OCI-LY1 (cell line): ENCODE measurements around the gene ALDH6A1.

ENCODE experiments used
- H2AFZ ChIP-seq: fragments of 200-600 bp; sonication (generic), shearing (Covaris generic); 2 replicates; pipeline ENCODE4 v1.6.0; 2014; ENCODE audit warnings: antibody characterized with exemption, mild to moderate bottlenecking, low read length
- H3F3A ChIP-seq: fragments of 200-600 bp; sonication (generic), shearing (Covaris generic); 2 replicates; pipeline ENCODE4 v1.6.0; 2014; ENCODE audit warnings: mild to moderate bottlenecking, antibody characterized with exemption, low read length, moderate library complexity; ENCODE audit not compliant: insufficient read depth
- H3K27ac ChIP-seq: fragments of 200-600 bp; sonication (generic); 2 replicates; pipeline ENCODE4 v1.5.1; 2014; ENCODE audit warnings: low read length, mixed run types, mild to moderate bottlenecking, low read depth; ENCODE audit not compliant: poor library complexity, severe bottlenecking
- H3K27me3 ChIP-seq: fragments of 200-600 bp; sonication (generic); 2 replicates; pipeline ENCODE4 v1.6.0; 2014; ENCODE audit warnings: antibody characterized with exemption, mild to moderate bottlenecking, low read length, moderate library complexity; ENCODE audit not compliant: insufficient read depth
- H3K36me3 ChIP-seq: fragments of 200-600 bp; sonication (generic); 2 replicates; pipeline ENCODE4 v1.6.1; 2014; ENCODE audit warnings: mild to moderate bottlenecking, antibody characterized with exemption, low read length, moderate library complexity, mixed read lengths; ENCODE audit not compliant: insufficient read depth
- H3K4me1 ChIP-seq: fragments of 200-600 bp; sonication (generic); 2 replicates; pipeline ENCODE4 v1.5.1; 2014; ENCODE audit warnings: mild to moderate bottlenecking, low read length, moderate library complexity; ENCODE audit not compliant: insufficient read depth, severe bottlenecking
- H3K4me2 ChIP-seq: fragments of 200-600 bp; sonication (generic), shearing (Covaris generic); 2 replicates; pipeline ENCODE4 v1.6.1; 2014; ENCODE audit warnings: low read length
- H3K4me3 ChIP-seq: fragments of 200-600 bp; sonication (generic); 2 replicates; pipeline ENCODE4 v1.5.1; 2014; ENCODE audit warnings: low read length, low read depth, mild to moderate bottlenecking, mixed read lengths; ENCODE audit not compliant: poor library complexity, severe bottlenecking
- H3K79me2 ChIP-seq: fragments of 200-600 bp; shearing (Covaris generic); 2 replicates; pipeline ENCODE4 v1.6.1; 2016; ENCODE audit warnings: mixed run types, low read length, mixed read lengths; ENCODE audit not compliant: insufficient read depth
- H3K9ac ChIP-seq: fragments of 200-600 bp; sonication (generic), shearing (Covaris generic); 2 replicates; pipeline ENCODE4 v1.6.1; 2014; ENCODE audit warnings: mild to moderate bottlenecking, low read length, mixed read lengths
- H3K9me2 ChIP-seq: fragments of 200-600 bp; sonication (generic), shearing (Covaris generic); 2 replicates; pipeline ENCODE4 v1.6.1; 2014; ENCODE audit warnings: low read depth, mild to moderate bottlenecking, low read length, mixed read lengths
- H3K9me3 ChIP-seq: fragments of 200-600 bp; shearing (Covaris generic); 2 replicates; pipeline ENCODE4 v1.6.1; 2014; ENCODE audit warnings: low read length, mixed read lengths
- H4K20me1 ChIP-seq: fragments of 200-600 bp; sonication (generic), shearing (Covaris generic); 2 replicates; pipeline ENCODE4 v1.6.0; 2016; ENCODE audit warnings: mild to moderate bottlenecking, low read length; ENCODE audit not compliant: insufficient read depth
- EZH2 ChIP-seq: fragments of 200-600 bp; sonication (generic), shearing (Covaris generic); IDR thresholded peaks from 2 replicates; pipeline ENCODE4 v1.8.0; 2017; ENCODE audit warnings: borderline replicate concordance, mixed run types, mild to moderate bottlenecking, antibody characterized with exemption, low read length, moderate library complexity, mixed read lengths
- TF ChIP-seq, protein P1 (sequence below): fragments of 200-600 bp; sonication (generic), shearing (Covaris generic); IDR thresholded peaks from 2 replicates; pipeline ENCODE4 v1.5.1; 2017; ENCODE audit warnings: mild to moderate bottlenecking, antibody characterized with exemption, low read length, moderate library complexity, mixed read lengths

Gene ALDH6A1

DNA sequence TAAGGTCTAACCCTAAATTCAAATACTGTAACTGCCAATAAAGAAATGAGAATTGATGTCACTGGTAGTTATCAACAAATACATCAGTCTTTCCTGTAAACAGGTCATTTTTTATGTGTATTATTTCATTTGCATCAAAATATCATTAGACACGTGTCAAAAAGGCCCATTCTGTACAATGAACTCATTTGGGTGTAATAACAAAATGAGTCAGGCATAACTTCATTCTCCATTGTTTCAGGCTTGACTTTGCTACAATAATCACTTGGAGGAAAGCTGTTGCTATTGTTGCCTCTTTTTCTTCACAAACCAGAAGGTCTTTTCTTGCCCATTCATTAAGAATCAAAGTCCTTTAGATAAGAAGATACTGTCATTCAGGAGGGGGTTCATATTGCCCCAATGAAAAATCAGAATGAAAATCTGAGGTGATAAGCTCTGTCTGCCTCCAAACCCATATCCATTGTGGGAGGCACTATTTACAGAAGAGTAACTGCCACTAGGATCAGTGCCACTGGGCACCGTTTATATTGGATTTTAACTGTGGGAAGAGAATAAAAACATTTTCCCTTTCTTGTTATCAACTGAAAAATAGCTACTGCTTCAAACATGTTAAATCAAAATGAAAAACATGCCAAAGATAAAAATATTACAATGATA lies 75.3 kb downstream of the ALDH6A1 start:
- Histone ChIP-seq H3K9me2 (no peaks in the 10 kb centered on the region), H3K79me2 (no peaks in the 10 kb centered on the region), H3K4me2 (no peak overlapping the region), H4K20me1 (no peaks in the 10 kb centered on the region), H3K27me3 (no peaks in the 10 kb centered on the region), H3K4me1 (no peaks in the 10 kb centered on the region), H3K27ac (no peak overlapping the region), H2AFZ (no peak overlapping the region), H3K9me3 (no peaks in the 10 kb centered on the region), H3K4me3 (no peak overlapping the region), H3K9ac (no peak overlapping the region), H3F3A (no peaks in the 10 kb centered on the region), H3K36me3 (peaks cover 45% of the 10 kb centered on the region)
- TF ChIP-seq, protein P1, sequence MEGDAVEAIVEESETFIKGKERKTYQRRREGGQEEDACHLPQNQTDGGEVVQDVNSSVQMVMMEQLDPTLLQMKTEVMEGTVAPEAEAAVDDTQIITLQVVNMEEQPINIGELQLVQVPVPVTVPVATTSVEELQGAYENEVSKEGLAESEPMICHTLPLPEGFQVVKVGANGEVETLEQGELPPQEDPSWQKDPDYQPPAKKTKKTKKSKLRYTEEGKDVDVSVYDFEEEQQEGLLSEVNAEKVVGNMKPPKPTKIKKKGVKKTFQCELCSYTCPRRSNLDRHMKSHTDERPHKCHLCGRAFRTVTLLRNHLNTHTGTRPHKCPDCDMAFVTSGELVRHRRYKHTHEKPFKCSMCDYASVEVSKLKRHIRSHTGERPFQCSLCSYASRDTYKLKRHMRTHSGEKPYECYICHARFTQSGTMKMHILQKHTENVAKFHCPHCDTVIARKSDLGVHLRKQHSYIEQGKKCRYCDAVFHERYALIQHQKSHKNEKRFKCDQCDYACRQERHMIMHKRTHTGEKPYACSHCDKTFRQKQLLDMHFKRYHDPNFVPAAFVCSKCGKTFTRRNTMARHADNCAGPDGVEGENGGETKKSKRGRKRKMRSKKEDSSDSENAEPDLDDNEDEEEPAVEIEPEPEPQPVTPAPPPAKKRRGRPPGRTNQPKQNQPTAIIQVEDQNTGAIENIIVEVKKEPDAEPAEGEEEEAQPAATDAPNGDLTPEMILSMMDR, result no peak
- no peak for TF ChIP-seq EZH2
